IMR-90 (cell line): ENCODE data around the gene CMTM1. TPM values are rescaled to one million over a fixed set of nuclear protein-coding genes. Genes with fewer than 3 reads are reported as not detected.

Source experiments
- ATAC-seq: fragments of 200-7000 bp; cut with Tn5 transposase; 2 replicates; pipeline ENCODE4 v1.9.1; 2020; ENCODE audit warnings: low read depth, mild to moderate bottlenecking, moderate library complexity
- BruUV-seq: library from RNA; stranded (reverse); fragments of 400-500 nt; replicated peaks from 2 replicates; lab custom pipeline; 2021; lab: Mats Ljungman, UMichigan
- CTCF ChIA-PET: fragments of 300-600 bp; formaldehyde crosslinking; extraction: SDS; loops from one replicate; lab custom pipeline; 2021; ENCODE audit warnings: antibody characterized with exemption; lab: Yijun Ruan, JAX
- POLR2A ChIA-PET: fragments of 300-600 bp; sonication (Branson Sonifier 250); formaldehyde crosslinking; loops from one replicate; lab custom pipeline; 2022; ENCODE audit warnings: antibody characterized with exemption; ENCODE audit not compliant: unreplicated experiment; lab: Charles Lee
- DNase-seq: peaks from one replicate; pipeline ENCODE4 v3.0.0; 2013
- H2AFZ ChIP-seq: replicated peaks from 2 replicates; pipeline ENCODE3; 2013; ENCODE audit warnings: low read length, mild to moderate bottlenecking; ENCODE audit not compliant: poor library complexity
- H2AK5ac ChIP-seq: 2 replicates; pipeline ENCODE4 v1.6.1; 2013; ENCODE audit warnings: low read depth, low read length, inconsistent platforms
- H2AK9ac ChIP-seq: replicated peaks from 2 replicates; pipeline ENCODE3; 2013; ENCODE audit warnings: mild to moderate bottlenecking, low read depth, low read length, moderate library complexity; ENCODE audit not compliant: poor library complexity
- H2BK120ac ChIP-seq: 2 replicates; pipeline ENCODE4 v1.6.1; 2013; ENCODE audit warnings: low read depth, low read length, inconsistent platforms
- H2BK15ac ChIP-seq: 3 replicates; pipeline ENCODE4 v1.6.1; 2013; ENCODE audit warnings: low read depth, low read length, inconsistent platforms
- H2BK20ac ChIP-seq: 2 replicates; pipeline ENCODE4 v1.6.1; 2013; ENCODE audit warnings: low read depth, mild to moderate bottlenecking, inconsistent platforms, low read length, moderate library complexity
- H2BK5ac ChIP-seq: 2 replicates; pipeline ENCODE4 v1.6.1; 2013; ENCODE audit warnings: mild to moderate bottlenecking, low read depth, low read length, inconsistent platforms; ENCODE audit not compliant: poor library complexity, severe bottlenecking
- H3K14ac ChIP-seq: replicated peaks from 2 replicates; pipeline ENCODE4 v1.6.1; 2013; ENCODE audit warnings: low read depth, low read length, inconsistent platforms
- H3K18ac ChIP-seq: 2 replicates; pipeline ENCODE4 v1.6.1; 2013; ENCODE audit warnings: low read depth, low read length, control low read depth
- H3K23ac ChIP-seq: 2 replicates; pipeline ENCODE4 v1.6.1; 2013; ENCODE audit warnings: low read depth, low read length, inconsistent platforms
- H3K27ac ChIP-seq: 2 replicates; pipeline ENCODE4 v1.5.1; 2013; ENCODE audit warnings: mild to moderate bottlenecking, control low read depth, low read length; ENCODE audit not compliant: insufficient read depth
- H3K27me3 ChIP-seq: 2 replicates; pipeline ENCODE4 v1.6.1; 2013; ENCODE audit warnings: low read length; ENCODE audit not compliant: control insufficient read depth, insufficient read depth
- H3K36me3 ChIP-seq: 2 replicates; pipeline ENCODE4 v1.6.1; 2013; ENCODE audit warnings: low read length, mixed read lengths; ENCODE audit not compliant: control insufficient read depth, insufficient read depth
- H3K4ac ChIP-seq: 2 replicates; pipeline ENCODE4 v1.6.1; 2013; ENCODE audit warnings: low read depth, low read length, inconsistent platforms
- H3K4me1 ChIP-seq: 2 replicates; pipeline ENCODE4 v1.6.1; 2013; ENCODE audit warnings: low read length, mixed read lengths; ENCODE audit not compliant: control insufficient read depth, insufficient read depth
- H3K4me2 ChIP-seq: 2 replicates; pipeline ENCODE4 v1.6.1; 2013; ENCODE audit warnings: low read depth, mild to moderate bottlenecking, control low read depth, low read length, moderate library complexity
- H3K4me3 ChIP-seq: 2 replicates; pipeline ENCODE4 v1.5.1; 2013; ENCODE audit warnings: low read depth, mild to moderate bottlenecking, control low read depth, low read length, moderate library complexity; ENCODE audit not compliant: insufficient read depth
- H3K56ac ChIP-seq: 2 replicates; pipeline ENCODE4 v1.6.1; 2013; ENCODE audit warnings: low read length, inconsistent platforms; ENCODE audit not compliant: insufficient read depth; ENCODE audit errors: extremely low read depth
- H3K79me1 ChIP-seq, 2 experiments: 2 replicates each; pipeline ENCODE4 v1.6.1; 2013; ENCODE audit warnings: low read length in 2 of 2, inconsistent platforms in 1 of 2, low read depth in 1 of 2
- H3K9ac ChIP-seq: 2 replicates; pipeline ENCODE4 v1.6.1; 2013; ENCODE audit warnings: low read depth, low read length, control low read depth
- H3K9me1 ChIP-seq: 2 replicates; pipeline ENCODE4 v1.6.1; 2013; ENCODE audit warnings: low read length, inconsistent platforms; ENCODE audit not compliant: insufficient read depth
- H3K9me3 ChIP-seq: 2 replicates; pipeline ENCODE4 v1.6.1; 2013; ENCODE audit warnings: low read length; ENCODE audit not compliant: control insufficient read depth, insufficient read depth
- H4K20me1 ChIP-seq: 2 replicates; pipeline ENCODE4 v1.6.1; 2013; ENCODE audit warnings: low read length, inconsistent platforms; ENCODE audit not compliant: insufficient read depth
- H4K5ac ChIP-seq: 2 replicates; pipeline ENCODE4 v1.6.1; 2013; ENCODE audit warnings: mild to moderate bottlenecking, low read depth, low read length, control low read depth
- H4K8ac ChIP-seq, 2 experiments: 2 replicates each; pipeline ENCODE4 v1.6.1; 2013; ENCODE audit warnings: low read depth in 2 of 2, low read length in 2 of 2, control low read depth in 1 of 2, inconsistent platforms in 1 of 2
- H4K91ac ChIP-seq: 2 replicates; pipeline ENCODE4 v1.6.1; 2013; ENCODE audit warnings: low read depth, low read length, inconsistent platforms; ENCODE audit not compliant: insufficient read depth
- BHLHE40 ChIP-seq: fragments of 150-350 bp; IDR thresholded peaks from 2 replicates; pipeline ENCODE4 v1.6.1; 2016; ENCODE audit warnings: mild to moderate bottlenecking, low read depth, low read length
- CHD1 ChIP-seq: IDR thresholded peaks from 2 replicates; pipeline ENCODE4 v1.6.1; 2012; ENCODE audit warnings: low read depth, low read length, improper control_type of control experiment
- FOS ChIP-seq: fragments of 150-350 bp; IDR thresholded peaks from 2 replicates; pipeline ENCODE4 v1.6.1; 2016; ENCODE audit warnings: low read depth, low read length
- MXI1 ChIP-seq: IDR thresholded peaks from 2 replicates; pipeline ENCODE4 v1.6.1; 2012; ENCODE audit warnings: low read depth, mild to moderate bottlenecking, low read length, moderate library complexity, borderline replicate concordance
- NFE2L2 ChIP-seq: fragments of 150-350 bp; IDR thresholded peaks from 2 replicates; pipeline ENCODE4 v1.6.1; 2016; ENCODE audit warnings: low read depth, mild to moderate bottlenecking, low read length
- RAD21 ChIP-seq: IDR thresholded peaks from 2 replicates; pipeline ENCODE4 v1.6.1; 2012; ENCODE audit warnings: low read length, improper control_type of control experiment
- RCOR1 ChIP-seq: IDR thresholded peaks from 2 replicates; pipeline ENCODE4 v1.6.1; 2012; ENCODE audit warnings: mild to moderate bottlenecking, low read length, improper control_type of control experiment; ENCODE audit not compliant: insufficient replicate concordance
- RFX5 ChIP-seq: IDR thresholded peaks from 2 replicates; pipeline ENCODE4 v1.8.0; 2012; ENCODE audit warnings: low read depth, mild to moderate bottlenecking, low read length, moderate library complexity
- SMC3 ChIP-seq: fragments of 150-350 bp; IDR thresholded peaks from 2 replicates; pipeline ENCODE4 v1.6.1; 2016; ENCODE audit warnings: low read depth, mild to moderate bottlenecking, antibody characterized with exemption, low read length, moderate library complexity
- USF2 ChIP-seq: fragments of 150-350 bp; IDR thresholded peaks from 2 replicates; pipeline ENCODE4 v1.6.1; 2017; ENCODE audit warnings: mild to moderate bottlenecking, antibody characterized with exemption, low read length, low read depth
- WGBS, 2 experiments: methylation state at CpG; one replicate each; pipeline versions ENCODE4 v1.1.5 to v1.1.7; 2013; ENCODE audit warnings: missing lambda C conversion rate in 2 of 2; ENCODE audit not compliant: insufficient read length in 1 of 2; ENCODE audit errors: extremely low coverage in 2 of 2; 5-methylcytosine and 5-hydroxymethylcytosine counted together
- dilution Hi-C: fragments of 300-500 bp; cut with HindIII; formaldehyde crosslinking; loops from one replicate; pipeline ENCODE4 v1.14.3; 2018; ENCODE audit warnings: low sequenced_read_pairs; ENCODE audit not compliant: unreplicated experiment
- in situ Hi-C: fragments of 300-500 bp; cut with MboI; formaldehyde crosslinking; loops from 3 replicates; pipeline ENCODE4 v1.14.3; 2019; ENCODE audit warnings: low sequenced_read_pairs, inconsistent platforms, mixed read lengths
- intact Hi-C: fragments of 100-400 bp; cut with micrococcal nuclease; formaldehyde crosslinking; loops from 2 replicates; pipeline ENCODE4 v1.10.0; 2022
- polyA plus RNA-seq, 3 experiments: library from polyadenylated mRNA; depleted of rRNA; stranded (reverse); fragments of >200 nt; gene quantifications; 2 replicates each; pipeline ENCODE4 v1.2.3, GENCODE V29; 2012; ENCODE audit warnings: low replicate concordance in 1 of 3
- total RNA-seq: library from RNA; depleted of rRNA; stranded (reverse); fragments of >200 nt; gene quantifications from 2 replicates; pipeline ENCODE4 v1.2.3, GENCODE V29; 2012
- TF ChIP-seq, protein P1 (sequence below): fragments of 150-350 bp; IDR thresholded peaks from 2 replicates; pipeline ENCODE4 v1.6.1; 2016; ENCODE audit warnings: low read depth, mild to moderate bottlenecking, low read length, moderate library complexity, borderline replicate concordance
- TF ChIP-seq, protein P2 (sequence below): conservative IDR thresholded peaks from 2 replicates; pipeline ENCODE4 v1.5.1; 2012; ENCODE audit warnings: mild to moderate bottlenecking, low read depth, low read length, improper control_type of control experiment

Gene CMTM1
- total and polyA plus RNA-seq, 2 of the 4 experiments (the other 2 are of a cell fraction): 0.54 to 2.1 TPM

GRCh38 chr16:66604376-66605176 lies 38.3 kb downstream of the CMTM1 start, which contains the start of gene CMTM3:
TSS of gene CMTM3 (plus strand) at chr16:66604704. CDS start at chr16:66604806, 102 bp downstream.
- H3K27ac ChIP-seq: peak within 1 kb of the TSS; percentile 88
- H3K14ac ChIP-seq: peak within 1 kb of the TSS; percentile 86
- H3K9me1 ChIP-seq: peaks cover 10% of the 10 kb centered on the region
- peak within 1 kb of the TSS; percentile 63; the same call in 1 of the 2 replicates for H3K56ac ChIP-seq
- peaks cover 13 to 48% of the 10 kb centered on the region in 2 experiments for H3K79me1 ChIP-seq
- peak within 1 kb of the TSS; percentile 45 to 92 for H4K8ac ChIP-seq
- H3K27me3 ChIP-seq: no peaks in the 10 kb centered on the region; the same call in 1 of the 2 replicates
- H3K4me2 ChIP-seq: peak within 1 kb of the TSS; percentile 81
- peak within 1 kb of the TSS; percentile 82 for H4K5ac ChIP-seq
- H3K23ac ChIP-seq: peak within 1 kb of the TSS; percentile 86; the same call in 1 of the 2 replicates
- H3K36me3 ChIP-seq: peaks cover 10% of the 10 kb centered on the region
- peak within 1 kb of the TSS; percentile 98 for H2AFZ ChIP-seq
- POLR2A ChIA-PET: interaction anchor here (0.5 to 0.7 kb wide), 2 partner anchors 7 to 197 kb away, joined by 3 read pairs; no protein-coding TSS in a partner anchor
- H3K9me3 ChIP-seq: peaks cover 5% of the 10 kb centered on the region; the same call in 1 of the 2 replicates
- no TSS peak for BruUV-seq
- peak; percentile 45 for DNase-seq
- H3K9ac ChIP-seq: peak within 1 kb of the TSS; percentile 84
- H2AK9ac ChIP-seq: peak within 1 kb of the TSS; percentile 94
- peak within 1 kb of the TSS; percentile 72 for H2BK120ac ChIP-seq
- in situ Hi-C loops: loop anchor here (5.0 kb wide), 2 partner anchors 52 to 197 kb away; partner anchors contain the start of genes CKLF and TK2
- ATAC-seq: peak; percentile 78
- peak within 1 kb of the TSS; percentile 74 for H3K4me3 ChIP-seq
- peak within 1 kb of the TSS; percentile 48; the same call in 1 of the 3 replicates for H2BK15ac ChIP-seq
- CTCF ChIA-PET: interaction anchor here (0.9 kb wide), 2 partner anchors 89 to 198 kb away, joined by 3 read pairs; no protein-coding TSS in a partner anchor
- H4K20me1 ChIP-seq: peaks cover 17% of the 10 kb centered on the region
- H3K4me1 ChIP-seq: peaks cover 21% of the 10 kb centered on the region
- intact Hi-C loops: loop anchor here (1.0 to 5.0 kb wide), 4 partner anchors 52 to 198 kb away; partner anchors contain the start of gene CKLF
- peak within 1 kb of the TSS; percentile 62 for H2BK5ac ChIP-seq
- peak within 1 kb of the TSS; percentile 93 for H2AK5ac ChIP-seq
- peak within 1 kb of the TSS; percentile 20; the same call in 1 of the 2 replicates for H2BK20ac ChIP-seq
- H3K4ac ChIP-seq: peak within 1 kb of the TSS; percentile 89
- peak within 1 kb of the TSS; percentile 84 for H4K91ac ChIP-seq
- WGBS, 2 experiments: 0% methylated on average over 33 of the region's 96 CpGs; no CpG with 5 or more reads in 1 of the 2 experiments
- dilution Hi-C loops: no loop called here
- peak within 1 kb of the TSS; percentile 78 for H3K18ac ChIP-seq
- TF ChIP-seq BHLHE40 (no peak), NFE2L2 (no peak), CHD1 (no peak), RCOR1 (no peak), SMC3 (peak; percentile 68), FOS (no peak), RFX5 (no peak), MXI1 (no peak), RAD21 (peak; percentile 64), USF2 (no peak)
- TF ChIP-seq, protein P1, sequence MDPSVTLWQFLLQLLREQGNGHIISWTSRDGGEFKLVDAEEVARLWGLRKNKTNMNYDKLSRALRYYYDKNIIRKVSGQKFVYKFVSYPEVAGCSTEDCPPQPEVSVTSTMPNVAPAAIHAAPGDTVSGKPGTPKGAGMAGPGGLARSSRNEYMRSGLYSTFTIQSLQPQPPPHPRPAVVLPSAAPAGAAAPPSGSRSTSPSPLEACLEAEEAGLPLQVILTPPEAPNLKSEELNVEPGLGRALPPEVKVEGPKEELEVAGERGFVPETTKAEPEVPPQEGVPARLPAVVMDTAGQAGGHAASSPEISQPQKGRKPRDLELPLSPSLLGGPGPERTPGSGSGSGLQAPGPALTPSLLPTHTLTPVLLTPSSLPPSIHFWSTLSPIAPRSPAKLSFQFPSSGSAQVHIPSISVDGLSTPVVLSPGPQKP: no peak
- TF ChIP-seq, protein P2, sequence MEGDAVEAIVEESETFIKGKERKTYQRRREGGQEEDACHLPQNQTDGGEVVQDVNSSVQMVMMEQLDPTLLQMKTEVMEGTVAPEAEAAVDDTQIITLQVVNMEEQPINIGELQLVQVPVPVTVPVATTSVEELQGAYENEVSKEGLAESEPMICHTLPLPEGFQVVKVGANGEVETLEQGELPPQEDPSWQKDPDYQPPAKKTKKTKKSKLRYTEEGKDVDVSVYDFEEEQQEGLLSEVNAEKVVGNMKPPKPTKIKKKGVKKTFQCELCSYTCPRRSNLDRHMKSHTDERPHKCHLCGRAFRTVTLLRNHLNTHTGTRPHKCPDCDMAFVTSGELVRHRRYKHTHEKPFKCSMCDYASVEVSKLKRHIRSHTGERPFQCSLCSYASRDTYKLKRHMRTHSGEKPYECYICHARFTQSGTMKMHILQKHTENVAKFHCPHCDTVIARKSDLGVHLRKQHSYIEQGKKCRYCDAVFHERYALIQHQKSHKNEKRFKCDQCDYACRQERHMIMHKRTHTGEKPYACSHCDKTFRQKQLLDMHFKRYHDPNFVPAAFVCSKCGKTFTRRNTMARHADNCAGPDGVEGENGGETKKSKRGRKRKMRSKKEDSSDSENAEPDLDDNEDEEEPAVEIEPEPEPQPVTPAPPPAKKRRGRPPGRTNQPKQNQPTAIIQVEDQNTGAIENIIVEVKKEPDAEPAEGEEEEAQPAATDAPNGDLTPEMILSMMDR: peak; percentile 71
